ENCODE data around the gene REEP3.

GRCh38 chr10:63505562-63505961 is 15.6 kb upstream of the REEP3 start:
- TF ChIP-seq, protein P1, sequence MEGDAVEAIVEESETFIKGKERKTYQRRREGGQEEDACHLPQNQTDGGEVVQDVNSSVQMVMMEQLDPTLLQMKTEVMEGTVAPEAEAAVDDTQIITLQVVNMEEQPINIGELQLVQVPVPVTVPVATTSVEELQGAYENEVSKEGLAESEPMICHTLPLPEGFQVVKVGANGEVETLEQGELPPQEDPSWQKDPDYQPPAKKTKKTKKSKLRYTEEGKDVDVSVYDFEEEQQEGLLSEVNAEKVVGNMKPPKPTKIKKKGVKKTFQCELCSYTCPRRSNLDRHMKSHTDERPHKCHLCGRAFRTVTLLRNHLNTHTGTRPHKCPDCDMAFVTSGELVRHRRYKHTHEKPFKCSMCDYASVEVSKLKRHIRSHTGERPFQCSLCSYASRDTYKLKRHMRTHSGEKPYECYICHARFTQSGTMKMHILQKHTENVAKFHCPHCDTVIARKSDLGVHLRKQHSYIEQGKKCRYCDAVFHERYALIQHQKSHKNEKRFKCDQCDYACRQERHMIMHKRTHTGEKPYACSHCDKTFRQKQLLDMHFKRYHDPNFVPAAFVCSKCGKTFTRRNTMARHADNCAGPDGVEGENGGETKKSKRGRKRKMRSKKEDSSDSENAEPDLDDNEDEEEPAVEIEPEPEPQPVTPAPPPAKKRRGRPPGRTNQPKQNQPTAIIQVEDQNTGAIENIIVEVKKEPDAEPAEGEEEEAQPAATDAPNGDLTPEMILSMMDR (IDR thresholded peaks at IDR 0.05; ENCODE audit: poor library complexity, severe bottlenecking) = no peak
- no peak for TF ChIP-seq EZH2 (IDR thresholded peaks at IDR 0.05; ENCODE audit: borderline replicate concordance, insufficient read depth, low read length, poor library complexity, severe bottlenecking)
- no peak for TF ChIP-seq MXI1 (conservative IDR thresholded peaks at IDR 0.05; ENCODE audit: poor library complexity, severe bottlenecking)
- TF ChIP-seq, protein P2, sequence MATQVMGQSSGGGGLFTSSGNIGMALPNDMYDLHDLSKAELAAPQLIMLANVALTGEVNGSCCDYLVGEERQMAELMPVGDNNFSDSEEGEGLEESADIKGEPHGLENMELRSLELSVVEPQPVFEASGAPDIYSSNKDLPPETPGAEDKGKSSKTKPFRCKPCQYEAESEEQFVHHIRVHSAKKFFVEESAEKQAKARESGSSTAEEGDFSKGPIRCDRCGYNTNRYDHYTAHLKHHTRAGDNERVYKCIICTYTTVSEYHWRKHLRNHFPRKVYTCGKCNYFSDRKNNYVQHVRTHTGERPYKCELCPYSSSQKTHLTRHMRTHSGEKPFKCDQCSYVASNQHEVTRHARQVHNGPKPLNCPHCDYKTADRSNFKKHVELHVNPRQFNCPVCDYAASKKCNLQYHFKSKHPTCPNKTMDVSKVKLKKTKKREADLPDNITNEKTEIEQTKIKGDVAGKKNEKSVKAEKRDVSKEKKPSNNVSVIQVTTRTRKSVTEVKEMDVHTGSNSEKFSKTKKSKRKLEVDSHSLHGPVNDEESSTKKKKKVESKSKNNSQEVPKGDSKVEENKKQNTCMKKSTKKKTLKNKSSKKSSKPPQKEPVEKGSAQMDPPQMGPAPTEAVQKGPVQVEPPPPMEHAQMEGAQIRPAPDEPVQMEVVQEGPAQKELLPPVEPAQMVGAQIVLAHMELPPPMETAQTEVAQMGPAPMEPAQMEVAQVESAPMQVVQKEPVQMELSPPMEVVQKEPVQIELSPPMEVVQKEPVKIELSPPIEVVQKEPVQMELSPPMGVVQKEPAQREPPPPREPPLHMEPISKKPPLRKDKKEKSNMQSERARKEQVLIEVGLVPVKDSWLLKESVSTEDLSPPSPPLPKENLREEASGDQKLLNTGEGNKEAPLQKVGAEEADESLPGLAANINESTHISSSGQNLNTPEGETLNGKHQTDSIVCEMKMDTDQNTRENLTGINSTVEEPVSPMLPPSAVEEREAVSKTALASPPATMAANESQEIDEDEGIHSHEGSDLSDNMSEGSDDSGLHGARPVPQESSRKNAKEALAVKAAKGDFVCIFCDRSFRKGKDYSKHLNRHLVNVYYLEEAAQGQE (IDR thresholded peaks at IDR 0.05; ENCODE audit: borderline replicate concordance) = no peak
- TF ChIP-seq TAF1 (IDR thresholded peaks at IDR 0.05; ENCODE audit: low read depth) = no peak
- no peak for TF ChIP-seq SMC3 (conservative IDR thresholded peaks at IDR 0.05; ENCODE audit: poor library complexity)
- no peak for TF ChIP-seq EP300 (conservative IDR thresholded peaks at IDR 0.05; ENCODE audit: poor library complexity, severe bottlenecking)
